Measurements from ENCODE around the gene PPM1J.

- TF ChIP-seq CTCF (IDR thresholded peaks at IDR 0.05) (no peak), EZH2 (IDR thresholded peaks at IDR 0.05) (no peak)
Measured at GRCh38 chr1:112666946-112667345, 48.2 kb downstream of the PPM1J start.
